ENCODE data around the gene LAMTOR3. TPM values are rescaled to one million over a fixed set of nuclear protein-coding genes. Genes with fewer than 3 reads are reported as not detected.
A peak's percentile ranks its signal among the peaks of the same experiment; 100 is the strongest.

LAMTOR3 gene
- total RNA-seq, 2 donors from 2014 or later, result 14.2 to 16.6 TPM

- H3K27me3 ChIP-seq, result no peaks in the 10 kb centered on the region
- DNase-seq (no peak), ATAC-seq (no peak)
- 78 to 88% methylated on average over 2 of the region's 2 CpGs for WGBS, 2 donors
- H3K9me3 ChIP-seq, result no peaks in the 10 kb centered on the region
- H3K27ac ChIP-seq, result no peak overlapping the region
- H3K4me1 ChIP-seq, result no peaks in the 10 kb centered on the region
- no peak overlapping the region for H3K4me3 ChIP-seq
- no peaks in the 10 kb centered on the region for H3K36me3 ChIP-seq (replicated peaks in 1 of 2; ENCODE audit: insufficient read depth in 1 of 2, low read depth in 2 of 2)
- TF ChIP-seq POLR2A (IDR thresholded peaks at IDR 0.05), result no peak
- TF ChIP-seq, protein P1, sequence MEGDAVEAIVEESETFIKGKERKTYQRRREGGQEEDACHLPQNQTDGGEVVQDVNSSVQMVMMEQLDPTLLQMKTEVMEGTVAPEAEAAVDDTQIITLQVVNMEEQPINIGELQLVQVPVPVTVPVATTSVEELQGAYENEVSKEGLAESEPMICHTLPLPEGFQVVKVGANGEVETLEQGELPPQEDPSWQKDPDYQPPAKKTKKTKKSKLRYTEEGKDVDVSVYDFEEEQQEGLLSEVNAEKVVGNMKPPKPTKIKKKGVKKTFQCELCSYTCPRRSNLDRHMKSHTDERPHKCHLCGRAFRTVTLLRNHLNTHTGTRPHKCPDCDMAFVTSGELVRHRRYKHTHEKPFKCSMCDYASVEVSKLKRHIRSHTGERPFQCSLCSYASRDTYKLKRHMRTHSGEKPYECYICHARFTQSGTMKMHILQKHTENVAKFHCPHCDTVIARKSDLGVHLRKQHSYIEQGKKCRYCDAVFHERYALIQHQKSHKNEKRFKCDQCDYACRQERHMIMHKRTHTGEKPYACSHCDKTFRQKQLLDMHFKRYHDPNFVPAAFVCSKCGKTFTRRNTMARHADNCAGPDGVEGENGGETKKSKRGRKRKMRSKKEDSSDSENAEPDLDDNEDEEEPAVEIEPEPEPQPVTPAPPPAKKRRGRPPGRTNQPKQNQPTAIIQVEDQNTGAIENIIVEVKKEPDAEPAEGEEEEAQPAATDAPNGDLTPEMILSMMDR (IDR thresholded peaks at IDR 0.05), result no peak
- intact Hi-C loops (cut with DNase I), result no loop called here
Measured at GRCh38 chr4:99859618-99860017, 34.6 kb downstream of the LAMTOR3 start.

DNA sequence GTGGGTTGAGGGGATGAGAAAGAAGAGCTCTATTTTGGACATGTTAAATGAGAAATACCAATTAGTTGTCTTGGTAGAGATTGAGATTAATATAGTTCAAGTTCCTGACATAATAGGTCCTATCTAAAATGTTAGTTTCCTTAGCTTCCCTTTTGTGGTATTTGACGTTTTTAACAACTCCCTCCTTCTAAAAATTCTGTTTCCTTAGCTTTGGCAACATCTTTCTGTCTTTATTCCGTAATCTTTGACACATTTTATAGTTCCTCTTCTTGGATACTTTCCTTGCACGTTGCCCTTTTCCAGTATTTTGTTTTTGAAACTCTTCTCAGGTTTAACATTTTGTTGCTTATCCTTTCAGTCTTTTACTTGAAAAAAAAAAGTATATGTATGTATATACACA is 36.9 kb downstream of the LAMTOR3 start:
- H3K36me3 ChIP-seq (replicated peaks in 1 of 2; ENCODE audit: insufficient read depth in 1 of 2, low read depth in 2 of 2), result no peaks in the 10 kb centered on the region
- ATAC-seq, result no peak
- peak overlapping the region in 1 of 4 donors; percentile 30 for H3K27ac ChIP-seq
- no peaks in the 10 kb centered on the region for H3K27me3 ChIP-seq
- no peak overlapping the region for H3K4me3 ChIP-seq
- intact Hi-C loops (cut with DNase I), result no loop called here
- DNase-seq, result no peak
- WGBS, 2 donors, result 38 to 49% methylated on average over 3 of the region's 3 CpGs
- H3K4me1 ChIP-seq, result peaks cover 7% of the 10 kb centered on the region
- no peaks in the 10 kb centered on the region for H3K9me3 ChIP-seq
- TF ChIP-seq, protein P1 (IDR thresholded peaks at IDR 0.05), result no peak
- no peak for TF ChIP-seq POLR2A (IDR thresholded peaks at IDR 0.05)

GRCh38 chr4:99856166-99856565 is 38.1 kb downstream of the LAMTOR3 start:
- 48 to 55% methylated on average over 1 of the region's 1 CpG for WGBS, 2 donors
- peak in 1 of 4 donors; percentile 31 for DNase-seq
- no peaks in the 10 kb centered on the region for H3K27me3 ChIP-seq
- no peaks in the 10 kb centered on the region for H3K36me3 ChIP-seq (replicated peaks in 1 of 2; ENCODE audit: insufficient read depth in 1 of 2, low read depth in 2 of 2)
- H3K4me1 ChIP-seq, result peaks cover 7% of the 10 kb centered on the region
- intact Hi-C loops (cut with DNase I), result no loop called here
- ATAC-seq, result no peak
- TF ChIP-seq, protein P1 (IDR thresholded peaks at IDR 0.05), result no peak
- TF ChIP-seq POLR2A (IDR thresholded peaks at IDR 0.05), result no peak
- no peaks in the 10 kb centered on the region for H3K9me3 ChIP-seq
- H3K27ac ChIP-seq, result peak overlapping the region in 1 of 4 donors; percentile 30
- H3K4me3 ChIP-seq, result no peak overlapping the region

DNA sequence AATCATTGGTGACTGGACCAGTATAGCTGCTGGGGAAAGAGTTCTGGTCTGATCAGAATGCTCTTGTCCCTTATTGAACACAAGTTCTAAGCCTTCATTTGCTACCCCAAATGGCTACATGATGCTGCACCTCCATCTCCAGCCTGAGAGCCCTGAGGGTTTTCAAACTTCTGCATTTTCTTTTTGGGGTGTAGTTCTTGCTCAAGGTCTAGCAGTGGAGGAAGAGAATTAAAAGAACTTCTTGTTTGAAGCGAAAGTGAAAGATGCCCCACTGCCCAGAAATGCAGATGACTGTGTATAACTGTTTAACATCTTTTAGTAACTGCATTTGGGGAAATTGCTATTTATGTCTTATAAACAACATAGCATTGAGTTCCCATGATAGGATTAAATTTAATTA is 38.5 kb downstream of the LAMTOR3 start:
- TF ChIP-seq POLR2A (IDR thresholded peaks at IDR 0.05), result no peak
- TF ChIP-seq, protein P1 (IDR thresholded peaks at IDR 0.05), result no peak
- intact Hi-C loops (cut with DNase I), result no loop called here
- H3K4me1 ChIP-seq, result peaks cover 7% of the 10 kb centered on the region
- H3K4me3 ChIP-seq, result no peak overlapping the region
- no peaks in the 10 kb centered on the region for H3K9me3 ChIP-seq
- whole genome bisulfite sequencing, 2 donors, result 71 to 94% methylated on average over 1 of the region's 1 CpG
- ATAC-seq, result no peak
- H3K27ac ChIP-seq, result no peak overlapping the region
- no peaks in the 10 kb centered on the region for H3K36me3 ChIP-seq (replicated peaks in 1 of 2; ENCODE audit: insufficient read depth in 1 of 2, low read depth in 2 of 2)
- peak in 1 of 4 donors; percentile 11 for DNase-seq
- no peaks in the 10 kb centered on the region for H3K27me3 ChIP-seq

DNA sequence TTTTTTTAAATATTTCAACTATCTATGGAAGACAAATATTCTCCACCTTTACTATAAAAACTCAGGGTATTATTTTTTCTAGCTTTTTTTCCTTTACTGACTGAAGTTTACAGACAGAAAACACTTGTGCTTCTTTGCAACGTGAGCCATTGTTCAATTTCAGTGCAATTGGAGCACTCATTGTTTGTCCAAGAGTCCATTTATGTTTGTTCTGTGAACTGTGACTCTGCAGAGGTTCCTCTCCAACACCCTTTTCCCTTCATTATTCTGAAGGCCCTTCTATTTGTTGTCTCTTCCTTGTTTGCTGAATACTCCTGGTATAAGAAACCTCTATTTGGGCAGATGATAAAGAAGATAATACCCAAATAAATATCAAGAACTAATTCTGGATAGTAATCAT is 40.2 kb downstream of the LAMTOR3 start:
- Histone ChIP-seq H3K36me3 (replicated peaks in 1 of 2; ENCODE audit: insufficient read depth in 1 of 2, low read depth in 2 of 2) (no peaks in the 10 kb centered on the region), H3K4me1 (peaks cover 7% of the 10 kb centered on the region), H3K9me3 (no peaks in the 10 kb centered on the region), H3K4me3 (no peak overlapping the region), H3K27me3 (no peaks in the 10 kb centered on the region), H3K27ac (no peak overlapping the region)
- WGBS, 2 donors, result 28 to 40% methylated on average over 1 of the region's 1 CpG
- TF ChIP-seq POLR2A (IDR thresholded peaks at IDR 0.05), result no peak
- TF ChIP-seq, protein P1 (IDR thresholded peaks at IDR 0.05), result no peak
- ATAC-seq (no peak), DNase-seq (no peak)
- intact Hi-C loops (cut with DNase I), result no loop called here

Measured in body of pancreas (tissue), 4 donors.